DND-41 (cell line): ENCODE measurements around the gene SLC4A9.

Experiments used
- ATAC-seq: fragments of 200-7000 bp; cut with Tn5 transposase; 3 replicates; pipeline ENCODE4 v1.9.1; 2021; ENCODE audit warnings: low read depth; ENCODE audit not compliant: insufficient read depth
- DNase-seq: peaks from one replicate; pipeline ENCODE4 v3.0.0-alpha.2; 2020
- H2AFZ ChIP-seq: 2 replicates; pipeline ENCODE4 v1.6.0; 2012; ENCODE audit warnings: low read depth, low read length
- H3K27ac ChIP-seq: 2 replicates; pipeline ENCODE4 v1.5.1; 2012; ENCODE audit warnings: low read length, inconsistent platforms
- H3K27me3 ChIP-seq: fragments of 200-600 bp; sonication (generic); 2 replicates; pipeline ENCODE4 v1.6.0; 2012; ENCODE audit warnings: low read length, mild to moderate bottlenecking, inconsistent platforms; ENCODE audit not compliant: insufficient read depth, poor library complexity
- H3K36me3 ChIP-seq: 2 replicates; pipeline ENCODE4 v1.5.1; 2012; ENCODE audit warnings: low read length, inconsistent platforms; ENCODE audit not compliant: insufficient read depth
- H3K4me1 ChIP-seq: 2 replicates; pipeline ENCODE4 v1.5.1; 2012; ENCODE audit warnings: mild to moderate bottlenecking, low read length; ENCODE audit not compliant: insufficient read depth
- H3K4me2 ChIP-seq: 2 replicates; pipeline ENCODE4 v1.6.0; 2012; ENCODE audit warnings: mild to moderate bottlenecking, moderate library complexity, low read length, inconsistent platforms; ENCODE audit not compliant: insufficient read depth
- H3K4me3 ChIP-seq, 2 experiments: fragments of 200-600 bp in 1 of 2; shearing (Covaris generic) in 1 of 2; 2 replicates each; pipeline ENCODE4 v1.5.1; 2012 to 2016; ENCODE audit warnings: inconsistent platforms in 2 of 2, low read length in 2 of 2, mild to moderate bottlenecking in 2 of 2, low read depth in 1 of 2, moderate library complexity in 1 of 2
- H3K79me2 ChIP-seq: 2 replicates; pipeline ENCODE4 v1.6.0; 2012; ENCODE audit warnings: low read length, inconsistent platforms; ENCODE audit not compliant: insufficient read depth
- H3K9ac ChIP-seq: 2 replicates; pipeline ENCODE4 v1.6.0; 2012; ENCODE audit warnings: low read depth, mild to moderate bottlenecking, inconsistent platforms, low read length, moderate library complexity
- H3K9me3 ChIP-seq: 2 replicates; pipeline ENCODE4 v1.5.1; 2012; ENCODE audit warnings: low read length, moderate library complexity, mild to moderate bottlenecking, inconsistent platforms; ENCODE audit not compliant: insufficient read depth, severe bottlenecking
- H4K20me1 ChIP-seq: 2 replicates; pipeline ENCODE4 v1.6.0; 2012; ENCODE audit warnings: low read length; ENCODE audit not compliant: insufficient read depth
- EZH2 ChIP-seq: IDR thresholded peaks from 3 replicates; pipeline ENCODE4 v1.6.1; 2012; ENCODE audit warnings: borderline replicate concordance, low read depth, mild to moderate bottlenecking, moderate library complexity, low read length, inconsistent platforms; ENCODE audit not compliant: severe bottlenecking
- TF ChIP-seq, protein P1 (sequence below): IDR thresholded peaks from 2 replicates; pipeline ENCODE4 v1.5.1; 2012; ENCODE audit warnings: borderline replicate concordance, low read length, moderate library complexity, mild to moderate bottlenecking; ENCODE audit not compliant: poor library complexity, severe bottlenecking; ENCODE audit errors: extremely low read depth

The SLC4A9 gene

GRCh38 chr5:140344683-140345423 lies 15.1 kb upstream of the SLC4A9 start:
- DNase-seq (no peak), ATAC-seq (no peak)
- Histone ChIP-seq H3K4me2 (no peak overlapping the region), H3K27ac (no peak overlapping the region), H3K27me3 (peaks cover 33% of the 10 kb centered on the region), H2AFZ (no peak overlapping the region), H3K79me2 (no peaks in the 10 kb centered on the region), H3K36me3 (no peaks in the 10 kb centered on the region), H3K4me1 (peaks cover 48% of the 10 kb centered on the region), H3K9me3 (no peaks in the 10 kb centered on the region), H4K20me1 (0 out of 2 replicates have a peak, but pooled peaks cover 3% of the 10 kb centered on the region), H3K9ac (no peak overlapping the region), H3K4me3 (no peak overlapping the region)
- TF ChIP-seq, protein P1, sequence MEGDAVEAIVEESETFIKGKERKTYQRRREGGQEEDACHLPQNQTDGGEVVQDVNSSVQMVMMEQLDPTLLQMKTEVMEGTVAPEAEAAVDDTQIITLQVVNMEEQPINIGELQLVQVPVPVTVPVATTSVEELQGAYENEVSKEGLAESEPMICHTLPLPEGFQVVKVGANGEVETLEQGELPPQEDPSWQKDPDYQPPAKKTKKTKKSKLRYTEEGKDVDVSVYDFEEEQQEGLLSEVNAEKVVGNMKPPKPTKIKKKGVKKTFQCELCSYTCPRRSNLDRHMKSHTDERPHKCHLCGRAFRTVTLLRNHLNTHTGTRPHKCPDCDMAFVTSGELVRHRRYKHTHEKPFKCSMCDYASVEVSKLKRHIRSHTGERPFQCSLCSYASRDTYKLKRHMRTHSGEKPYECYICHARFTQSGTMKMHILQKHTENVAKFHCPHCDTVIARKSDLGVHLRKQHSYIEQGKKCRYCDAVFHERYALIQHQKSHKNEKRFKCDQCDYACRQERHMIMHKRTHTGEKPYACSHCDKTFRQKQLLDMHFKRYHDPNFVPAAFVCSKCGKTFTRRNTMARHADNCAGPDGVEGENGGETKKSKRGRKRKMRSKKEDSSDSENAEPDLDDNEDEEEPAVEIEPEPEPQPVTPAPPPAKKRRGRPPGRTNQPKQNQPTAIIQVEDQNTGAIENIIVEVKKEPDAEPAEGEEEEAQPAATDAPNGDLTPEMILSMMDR, result no peak
- no peak for TF ChIP-seq EZH2

GRCh38 chr5:140345919-140346347 lies 14.1 kb upstream of the SLC4A9 start:
- DNase-seq, result peak; percentile 17
- H3K27ac ChIP-seq, result no peak overlapping the region
- H4K20me1 ChIP-seq, result 0 out of 2 replicates have a peak, but pooled peaks cover 3% of the 10 kb centered on the region
- H3K4me3 ChIP-seq, result peak overlapping the region in 1 of 2 experiments; percentile 59; a peak in 2 of 4 replicates
- peaks cover 46% of the 10 kb centered on the region for H3K4me1 ChIP-seq
- H3K79me2 ChIP-seq, result no peaks in the 10 kb centered on the region
- peak overlapping the region; percentile 47 for H3K9ac ChIP-seq
- peak overlapping the region; percentile 85 for H3K4me2 ChIP-seq
- H2AFZ ChIP-seq, result peak overlapping the region; percentile 70
- H3K9me3 ChIP-seq, result no peaks in the 10 kb centered on the region
- ATAC-seq, result no peak; the same call in 2 of the 3 replicates
- H3K27me3 ChIP-seq, result peaks cover 33% of the 10 kb centered on the region
- no peaks in the 10 kb centered on the region for H3K36me3 ChIP-seq
- TF ChIP-seq, protein P1, result no peak
- no peak for TF ChIP-seq EZH2

DNA sequence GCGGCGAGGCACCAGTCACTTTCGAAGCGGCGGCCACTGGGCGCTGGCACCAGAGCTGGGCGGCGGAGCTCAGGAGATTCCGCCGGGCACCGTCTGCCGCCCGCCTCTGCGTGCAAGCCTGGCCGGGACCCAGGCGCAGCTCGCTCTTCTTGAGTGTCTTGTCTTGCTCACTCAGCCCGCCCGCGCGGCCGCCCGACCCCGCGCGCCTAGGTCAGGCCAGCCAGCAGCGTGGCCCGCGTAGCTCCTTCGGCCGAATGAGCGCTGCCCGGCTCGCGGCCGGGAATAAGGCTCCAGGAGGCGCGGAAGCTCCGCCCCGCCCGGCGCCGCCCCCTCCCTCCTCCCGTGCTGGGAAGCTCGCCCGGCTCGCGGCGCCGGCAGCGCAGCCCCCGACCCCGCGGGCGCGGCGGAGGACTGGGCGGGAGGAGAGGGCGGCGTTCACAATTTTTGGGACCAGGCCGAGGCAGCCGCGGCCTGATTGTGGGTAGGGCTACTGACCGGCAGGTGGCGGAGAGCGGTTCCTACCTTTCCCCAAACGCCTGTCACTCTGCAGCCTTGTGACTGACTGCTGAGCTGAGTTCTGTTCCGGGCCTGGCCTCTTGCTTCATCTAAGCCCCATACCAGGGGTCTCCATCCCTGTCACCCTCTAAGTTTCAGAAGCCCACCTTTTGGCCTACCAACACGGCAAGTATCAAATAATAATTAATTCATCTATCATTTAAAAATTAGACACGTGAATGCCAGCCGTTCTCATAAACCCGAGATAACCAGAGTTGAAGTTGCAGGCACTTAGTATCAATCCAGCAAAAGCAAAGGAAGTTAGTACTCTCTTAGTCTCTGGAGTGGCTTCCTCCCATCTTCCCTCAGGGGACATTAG lies 13.4 kb upstream of the SLC4A9 start, which contains the start of gene HBEGF:
HBEGF (minus strand) TSS at position 256 of the 874 bp plus-strand sequence. CDS start 275 bp downstream, outside the sequence.
- TF ChIP-seq, protein P1, result peak; percentile 28
- TF ChIP-seq EZH2, result peak; percentile 67
- H3K27ac ChIP-seq, result no peak within 1 kb of the TSS
- H3K4me1 ChIP-seq, result peaks cover 42% of the 10 kb centered on the region

More for the DNA sequence above, 13.4 kb upstream of the SLC4A9 start, which contains the start of gene HBEGF:
- Histone ChIP-seq H3K27me3 (peaks cover 33% of the 10 kb centered on the region), H2AFZ (peak within 1 kb of the TSS; percentile 76), H3K4me2 (peak within 1 kb of the TSS; percentile 85), H3K79me2 (no peaks in the 10 kb centered on the region), H3K9me3 (no peaks in the 10 kb centered on the region), H3K36me3 (no peaks in the 10 kb centered on the region), H4K20me1 (0 out of 2 replicates have a peak, but pooled peaks cover 3% of the 10 kb centered on the region), H3K9ac (peak within 1 kb of the TSS; percentile 47), H3K4me3 (peak within 1 kb of the TSS in 1 of 2 experiments; percentile 59; a peak in 3 of 4 replicates)
- peak; percentile 65 for DNase-seq
- ATAC-seq, result peak; percentile 69
